Stimulated activated CD4-positive, alpha-beta T cell treated with anti-CD3 and anti-CD28 coated beads, Interleukin-1b, Interleukin-23, amount 100 ng/mL, for 1 hour (primary cell): ENCODE data around the gene MYO1F.
"Not testable (repeated sequence)": the region's sequence is repeated elsewhere in the genome, so short reads cannot be mapped to it uniquely, and the experiment has no call there.

ENCODE experiments used
- DNase-seq, 2 donors: peaks; one replicate each; pipeline ENCODE4 v3.0.0-alpha.2; 2020; ENCODE audit warnings: low read depth in 2 of 2

MYO1F gene

GRCh38 chr19:8600064-8600463 is 22.8 kb upstream of the MYO1F start:
- no peak for DNase-seq

GRCh38 chr19:8596168-8596567 is 18.9 kb upstream of the MYO1F start:
- DNase-seq: no peak

GRCh38 chr19:8595651-8596050 is 18.4 kb upstream of the MYO1F start:
- no peak for DNase-seq

- DNase-seq: no peak
Measured at GRCh38 chr19:8593931-8594330, 16.7 kb upstream of the MYO1F start.

GRCh38 chr19:8592231-8593009 is 15.2 kb upstream of the MYO1F start:
- peak; percentile 87 to 96 for DNase-seq

GRCh38 chr19:8589177-8589714 is 12.0 kb upstream of the MYO1F start:
- no peak for DNase-seq

- peak in 1 of 2 donors; percentile 35 for DNase-seq
Measured at GRCh38 chr19:8585894-8586750, 8.9 kb upstream of the MYO1F start.

- no peak for DNase-seq
Measured at GRCh38 chr19:8584965-8585893, 8.0 kb upstream of the MYO1F start.

GRCh38 chr19:8580710-8581281 is 3.6 kb upstream of the MYO1F start:
- peak; percentile 67 to 73 for DNase-seq

GRCh38 chr19:8578642-8579265 is 1.5 kb upstream of the MYO1F start:
- DNase-seq: peak; percentile 66 to 76

GRCh38 chr19:8577741-8578140 is 499 bp upstream of the MYO1F start:
- DNase-seq: no peak

GRCh38 chr19:8576273-8576993 is 809 bp downstream of the MYO1F start:
- DNase-seq: no peak

GRCh38 chr19:8575467-8575997 is 1.7 kb downstream of the MYO1F start:
- no peak for DNase-seq

GRCh38 chr19:8574619-8574922 is 2.7 kb downstream of the MYO1F start:
- DNase-seq: not testable (repeated sequence)

- no peak for DNase-seq
Measured at GRCh38 chr19:8573316-8573715, 3.9 kb downstream of the MYO1F start.

- peak in 1 of 2 donors; percentile 26 for DNase-seq
Measured at GRCh38 chr19:8571006-8571411, 6.2 kb downstream of the MYO1F start.

- peak in 1 of 2 donors; percentile 34 for DNase-seq
Measured at GRCh38 chr19:8569066-8569771, 8.0 kb downstream of the MYO1F start.

- DNase-seq: no peak
Measured at GRCh38 chr19:8567522-8568172, 9.6 kb downstream of the MYO1F start.

GRCh38 chr19:8566855-8567254 is 10.4 kb downstream of the MYO1F start:
- no peak for DNase-seq
